HepG2 (cell line): ENCODE results near the gene EXOC7. TPM values are rescaled to one million over a fixed set of nuclear protein-coding genes. Genes with fewer than 3 reads are reported as not detected.
A peak's percentile ranks its signal among the peaks of the same experiment; 100 is the strongest.

Experiments used
- ATAC-seq: fragments of 200-7000 bp; cut with Tn5 transposase; 3 replicates; pipeline ENCODE4 v1.9.1; 2020; ENCODE audit warnings: mild to moderate bottlenecking, moderate library complexity
- BruUV-seq: library from RNA; stranded (reverse); fragments of 400-500 nt; replicated peaks from 2 replicates; lab custom pipeline; 2021; lab: Mats Ljungman, UMichigan
- CTCF ChIA-PET: fragments of 300-600 bp; formaldehyde crosslinking; extraction: SDS; loops from one replicate; lab custom pipeline; 2021; ENCODE audit warnings: low total read pairs, inconsistent platforms, low intra/inter-chr PET ratio; lab: Yijun Ruan, JAX
- POLR2A ChIA-PET: fragments of 350-600 bp; sonication (Branson Sonifier 250); formaldehyde crosslinking; loops from one replicate; lab custom pipeline; 2020; ENCODE audit warnings: antibody characterized with exemption, inconsistent platforms; lab: Yijun Ruan, JAX
- DNase-seq: peaks from one replicate; pipeline ENCODE4 v3.0.0-alpha.2; 2015; ENCODE audit warnings: low spot score
- FAIRE-seq: peaks from 3 replicates; lab custom pipeline; 2011; peaks lifted over from hg19 to GRCh38; lab: Jason Lieb, UNC
- H2AFZ ChIP-seq: one replicate; pipeline ENCODE4 v1.6.1; 2011; ENCODE audit warnings: low read length, inconsistent platforms
- H3K27ac ChIP-seq: fragments of 300-600 bp; 3 replicates; pipeline ENCODE4 v1.8.0; 2011; ENCODE audit warnings: mixed run types, mild to moderate bottlenecking, mixed read lengths, low read length, inconsistent platforms; ENCODE audit not compliant: insufficient read depth; ENCODE audit errors: extremely low read length
- H3K27me3 ChIP-seq, 2 experiments: fragments of 200-600 bp in 1 of 2; 2 replicates in 1 of 2; 3 replicates in 1 of 2; pipeline versions ENCODE4 v1.6.0 to v1.8.0; 2011; ENCODE audit warnings: low read length in 2 of 2, mild to moderate bottlenecking in 2 of 2, moderate library complexity in 2 of 2, inconsistent platforms in 1 of 2; ENCODE audit not compliant: insufficient read depth in 2 of 2, control insufficient read depth in 1 of 2
- H3K36me3 ChIP-seq, 2 experiments: fragments of 200-600 bp in 1 of 2; replicated peaks in 1 of 2; 2 replicates in 1 of 2; 3 replicates in 1 of 2; pipeline versions ENCODE4 v1.5.1 to v1.8.0; 2011; ENCODE audit warnings: low read length in 2 of 2, inconsistent platforms in 1 of 2; ENCODE audit not compliant: insufficient read depth in 2 of 2, control insufficient read depth in 1 of 2
- H3K4me1 ChIP-seq: 2 replicates; pipeline ENCODE4 v1.5.1; 2012; ENCODE audit warnings: low read length, inconsistent platforms; ENCODE audit not compliant: insufficient read depth
- H3K4me2 ChIP-seq: 2 replicates; pipeline ENCODE4 v1.6.0; 2011; ENCODE audit warnings: low read depth, low read length, inconsistent platforms
- H3K4me3 ChIP-seq, 3 experiments: fragments of 200-600 bp in 1 of 3; sonication (generic), shearing (Covaris generic) in 1 of 3; replicated peaks in 1 of 3; 2 replicates each; pipeline ENCODE4 v1.5.1; 2011 to 2016; ENCODE audit warnings: low read length in 3 of 3, inconsistent platforms in 2 of 3, low read depth in 2 of 3, mild to moderate bottlenecking in 2 of 3, control low read depth in 1 of 3, mixed read lengths in 1 of 3; ENCODE audit not compliant: insufficient read depth in 1 of 3
- H3K79me2 ChIP-seq: one replicate; pipeline ENCODE4 v1.6.1; 2011; ENCODE audit warnings: low read length, inconsistent platforms; ENCODE audit not compliant: insufficient read depth
- H3K9ac ChIP-seq: 2 replicates; pipeline ENCODE4 v1.6.0; 2011; ENCODE audit warnings: mild to moderate bottlenecking, low read depth, low read length, inconsistent platforms; ENCODE audit not compliant: insufficient read depth
- H3K9me3 ChIP-seq: 2 replicates; pipeline ENCODE4 v1.5.1; 2012; ENCODE audit warnings: mild to moderate bottlenecking, low read length
- H4K20me1 ChIP-seq: 2 replicates; pipeline ENCODE4 v1.6.0; 2011; ENCODE audit warnings: inconsistent platforms, mild to moderate bottlenecking, low read length, moderate library complexity; ENCODE audit not compliant: insufficient read depth
- AHR ChIP-seq: IDR thresholded peaks from 2 replicates; pipeline ENCODE4 v1.6.1; 2018; ENCODE audit warnings: missing genetic modification reagents, missing compliant biosample characterization
- GPN1 ChIP-seq: sonication (generic); formaldehyde crosslinking; IDR thresholded peaks from 2 replicates; pipeline ENCODE4 v1.5.1; 2020; ENCODE audit warnings: missing genetic modification reagents, borderline replicate concordance
- NONO ChIP-seq, 2 experiments: fragments of 450-650 bp in 1 of 2; sonication (generic) in 1 of 2; formaldehyde crosslinking in 1 of 2; IDR thresholded peaks in 1 of 2; conservative IDR thresholded peaks in 1 of 2; 2 replicates each; pipeline versions ENCODE4 v1.6.1 to v1.8.0; 2017 to 2022; ENCODE audit warnings: mild to moderate bottlenecking in 1 of 2, missing genetic modification reagents in 1 of 2, moderate library complexity in 1 of 2
- NPAS2 ChIP-seq: sonication (generic); formaldehyde crosslinking; IDR thresholded peaks from 2 replicates; pipeline ENCODE4 v1.8.0; 2022; ENCODE audit warnings: mild to moderate bottlenecking, missing genetic modification reagents, borderline replicate concordance
- NR1H2 ChIP-seq: sonication (generic); formaldehyde crosslinking; IDR thresholded peaks from 2 replicates; pipeline ENCODE4 v1.8.1; 2022; ENCODE audit warnings: low read depth, missing genetic modification reagents, borderline replicate concordance
- POLR2AphosphoS2 ChIP-seq: IDR thresholded peaks from 2 replicates; pipeline ENCODE4 v1.6.1; 2011; ENCODE audit warnings: low read depth, low read length, improper control_type of control experiment
- RAD51 ChIP-seq: fragments of 450-650 bp; IDR thresholded peaks from 2 replicates; pipeline ENCODE4 v1.6.1; 2016; ENCODE audit warnings: borderline replicate concordance
- STAG1 ChIP-seq: sonication (generic); formaldehyde crosslinking; IDR thresholded peaks from 2 replicates; pipeline ENCODE4 v1.4.0; 2020; ENCODE audit warnings: missing genetic modification reagents
- ZMYM2 ChIP-seq: sonication (generic); formaldehyde crosslinking; IDR thresholded peaks from 2 replicates; pipeline ENCODE4 v1.8.0; 2022; ENCODE audit warnings: mild to moderate bottlenecking, missing genetic modification reagents
- ZNF510 ChIP-seq: sonication (generic); formaldehyde crosslinking; IDR thresholded peaks from 2 replicates; pipeline ENCODE4 v1.4.0; 2020; ENCODE audit warnings: low read depth, mild to moderate bottlenecking, missing genetic modification reagents
- ZNF646 ChIP-seq: sonication (generic); formaldehyde crosslinking; IDR thresholded peaks from 2 replicates; pipeline ENCODE4 v1.9.0; 2021; ENCODE audit warnings: mild to moderate bottlenecking, missing genetic modification reagents
- ZNF749 ChIP-seq: sonication (generic); formaldehyde crosslinking; IDR thresholded peaks from 2 replicates; pipeline ENCODE4 v1.8.0; 2022; ENCODE audit warnings: mild to moderate bottlenecking, missing genetic modification reagents, moderate library complexity, borderline replicate concordance
- ZNF788 ChIP-seq: sonication (generic); formaldehyde crosslinking; IDR thresholded peaks from 2 replicates; pipeline ENCODE4 v1.5.0; 2020; ENCODE audit warnings: mild to moderate bottlenecking, missing genetic modification reagents, borderline replicate concordance
- ZNF800 ChIP-seq: sonication (generic); formaldehyde crosslinking; IDR thresholded peaks from 2 replicates; pipeline ENCODE4 v1.4.0; 2020; ENCODE audit warnings: missing genetic modification reagents
- ZNF878 ChIP-seq: sonication (generic); formaldehyde crosslinking; IDR thresholded peaks from 2 replicates; pipeline ENCODE4 v1.8.1; 2023; ENCODE audit warnings: mild to moderate bottlenecking, missing genetic modification reagents, moderate library complexity
- WGBS: methylation state at CpG from one replicate; pipeline ENCODE4 v1.1.6; 2017; ENCODE audit warnings: low lambda C conversion rate; 5-methylcytosine and 5-hydroxymethylcytosine counted together
- in situ Hi-C: cut with HindIII; loops from 2 replicates; pipeline ENCODE4 v1.10.0; 2017; ENCODE audit warnings: low pct_unique_long_range_greater_than_20kb; ENCODE audit not compliant: extremely low pct_ligation_motif_present
- intact Hi-C: fragments of 100-400 bp; cut with micrococcal nuclease; formaldehyde crosslinking; loops from one replicate; pipeline ENCODE4 v1.10.0; 2022; ENCODE audit not compliant: unreplicated experiment
- polyA plus RNA-seq, 8 experiments: library from polyadenylated mRNA; depleted of rRNA in 3 of 8; stranded (reverse) in 7 of 8; unstranded in 1 of 8; fragments of >200 nt; fragmentation: Illumina TruSeq in 4 of 8; extraction: Trizol in 4 of 8; gene quantifications; 2 replicates each; pipeline versions ENCODE4 v1.2.1 to v1.2.3, GENCODE V29; 2011 to 2016; ENCODE audit warnings: low read depth in 4 of 8, missing spikeins in 1 of 8, mixed read lengths in 1 of 8; ENCODE audit not compliant: insufficient read depth in 1 of 8
- total RNA-seq, 5 experiments: library from RNA; depleted of rRNA; stranded (reverse); fragments of >200 nt; fragmentation: Illumina TruSeq; extraction: Trizol; gene quantifications; 2 replicates each; pipeline ENCODE4 v1.2.3, GENCODE V29; 2016; ENCODE audit warnings: low read depth in 1 of 5

EXOC7 gene
- total and polyA plus RNA-seq, 2 of the 13 experiments (the other 11 are each of a cell fraction or from before 2014, with no cell fraction given): 86.9 to 116 TPM

DNA sequence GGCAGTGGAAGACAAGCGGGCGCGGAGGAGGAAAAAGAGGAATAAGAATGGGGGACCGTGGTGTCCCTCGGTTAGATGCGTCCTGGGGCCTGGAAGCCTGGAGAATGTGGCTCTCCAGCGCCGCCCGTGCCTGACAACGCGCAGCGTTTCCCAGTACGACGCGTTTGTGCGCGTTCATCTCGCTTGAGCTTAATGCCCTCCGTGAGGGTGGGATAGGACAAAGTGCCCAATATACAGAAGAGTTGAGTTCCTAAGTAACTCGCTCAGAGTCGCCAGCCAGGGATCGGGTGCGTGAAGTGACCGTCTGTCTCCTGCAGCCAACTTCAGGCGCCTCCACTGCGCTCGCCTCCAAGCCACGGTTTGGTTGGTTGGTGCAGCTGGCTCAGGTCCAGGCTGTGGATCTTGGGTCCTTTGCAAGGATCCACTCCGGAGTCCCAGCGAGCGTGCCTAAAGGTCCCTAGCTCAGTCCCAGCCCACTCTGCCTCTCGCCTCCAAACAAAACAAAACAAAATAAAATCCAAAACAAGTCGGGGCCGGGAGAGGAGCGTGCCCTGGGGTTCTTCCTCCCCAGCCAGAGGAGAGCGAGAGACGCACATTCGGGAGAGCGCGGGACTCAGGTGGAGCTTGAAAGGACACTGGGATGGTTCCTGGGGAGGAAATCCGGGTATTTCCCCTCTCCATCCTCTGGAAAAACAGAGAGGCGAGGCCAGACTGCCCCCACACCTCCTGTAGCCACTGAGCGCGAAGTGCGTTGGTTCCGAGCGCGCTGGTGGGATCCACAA is 28.0 kb downstream of the EXOC7 start:
- no peak for FAIRE-seq
- TF ChIP-seq NONO (IDR thresholded peaks at IDR 0.05) (no peak), NONO (CRISPR knock-in tag; conservative IDR thresholded peaks at IDR 0.05) (0 out of 2 replicates have a peak, but pooled peaks have one; percentile 7), AHR (CRISPR knock-in tag) (no peak), GPN1 (CRISPR knock-in tag) (no peak), ZNF800 (CRISPR knock-in tag) (peak; percentile 100), ZNF510 (no peak), ZNF749 (CRISPR knock-in tag) (peak; percentile 37; the same call in 1 of the 2 replicates), NR1H2 (CRISPR knock-in tag) (0 out of 2 replicates have a peak, but pooled peaks have one; percentile 1), ZNF646 (CRISPR knock-in tag) (no peak), RAD51 (no peak), ZMYM2 (CRISPR knock-in tag) (0 out of 2 replicates have a peak, but pooled peaks have one; percentile 3), ZNF878 (CRISPR knock-in tag) (no peak), STAG1 (CRISPR knock-in tag) (peak; percentile 54), ZNF788 (no peak), POLR2AphosphoS2 (no peak), NPAS2 (no peak)

More for the DNA sequence above, 28.0 kb downstream of the EXOC7 start:
- BruUV-seq: no TSS peak
- ChIA-PET POLR2A (interaction anchor here (1.5 kb wide), 1 partner anchor 28 kb away, joined by 5 read pairs; the partner anchor contains the start of gene EXOC7), CTCF (no interaction called here)
- peaks cover 51% of the 10 kb centered on the region for H3K4me1 ChIP-seq
- H2AFZ ChIP-seq: no peak overlapping the region
- H3K9ac ChIP-seq: no peak overlapping the region
- peaks cover 10% of the 10 kb centered on the region; the same call in 1 of the 2 replicates for H4K20me1 ChIP-seq
- H3K79me2 ChIP-seq: peaks cover 16% of the 10 kb centered on the region
- in situ Hi-C loops: no loop called here
- peaks cover 24 to 57% of the 10 kb centered on the region in 2 experiments; a peak in 4 of 5 replicates for H3K27me3 ChIP-seq
- H3K9me3 ChIP-seq: no peaks in the 10 kb centered on the region
- DNase-seq (no peak), ATAC-seq (peak; percentile 23)
- no peaks in the 10 kb centered on the region for H3K36me3 ChIP-seq
- peak overlapping the region; percentile 53 to 71 (median 55); a peak in 4 of 6 replicates for H3K4me3 ChIP-seq
- intact Hi-C loops: no loop called here
- H3K4me2 ChIP-seq: peak overlapping the region; percentile 75
- 44% methylated on average over 43 of the region's 48 CpGs for WGBS
- no peak overlapping the region for H3K27ac ChIP-seq
